Fibroblast of the conjunctiva (primary cell): Measurements from ENCODE around the gene ENO1.
"Not testable (repeated sequence)": the region's sequence is repeated elsewhere in the genome, so short reads cannot be mapped to it uniquely, and the experiment has no call there.

Source experiments
- DNase-seq: peaks from one replicate; pipeline ENCODE4 v3.0.0-alpha.2; 2010; ENCODE audit warnings: low read depth

Gene ENO1

DNA sequence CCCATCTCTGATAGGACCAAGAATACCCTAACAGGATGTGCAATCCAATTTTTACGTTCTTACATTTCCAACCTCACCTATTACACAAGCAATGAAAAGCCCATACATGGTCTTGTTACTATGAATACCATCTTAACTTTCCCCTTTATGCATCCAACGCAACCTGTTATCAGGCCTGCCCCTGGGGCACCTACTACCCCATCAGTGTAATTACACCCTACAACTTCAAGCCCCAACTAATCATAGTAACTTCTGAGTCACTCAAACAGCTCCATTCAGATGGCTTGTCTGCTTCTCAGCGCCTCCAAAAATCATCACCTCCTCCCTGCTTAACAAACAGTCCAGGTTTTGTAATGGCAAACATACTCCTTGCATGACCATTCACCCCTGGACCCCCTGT is 18.3 kb upstream of the ENO1 start:
- DNase-seq = not testable (repeated sequence)

DNA sequence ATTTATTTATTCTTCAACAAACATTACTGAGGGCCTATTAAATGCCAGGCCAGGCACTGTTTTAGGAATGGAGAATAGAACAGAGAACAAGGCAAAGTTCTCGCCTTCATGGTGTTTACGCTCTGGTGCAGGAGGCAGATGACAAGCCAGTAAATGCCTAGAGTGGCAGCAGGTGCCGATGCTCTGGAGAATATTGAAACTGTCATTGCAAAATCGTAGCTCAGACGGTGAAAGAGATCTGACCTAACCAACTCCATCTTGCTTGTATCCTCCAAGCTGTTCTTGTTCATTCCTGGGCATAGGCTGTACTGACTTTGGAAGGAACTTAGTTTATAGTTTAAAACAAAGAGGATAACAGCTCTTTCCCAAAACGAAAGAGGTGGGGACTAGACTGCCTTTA is 13.5 kb upstream of the ENO1 start:
- DNase-seq = no peak

DNA sequence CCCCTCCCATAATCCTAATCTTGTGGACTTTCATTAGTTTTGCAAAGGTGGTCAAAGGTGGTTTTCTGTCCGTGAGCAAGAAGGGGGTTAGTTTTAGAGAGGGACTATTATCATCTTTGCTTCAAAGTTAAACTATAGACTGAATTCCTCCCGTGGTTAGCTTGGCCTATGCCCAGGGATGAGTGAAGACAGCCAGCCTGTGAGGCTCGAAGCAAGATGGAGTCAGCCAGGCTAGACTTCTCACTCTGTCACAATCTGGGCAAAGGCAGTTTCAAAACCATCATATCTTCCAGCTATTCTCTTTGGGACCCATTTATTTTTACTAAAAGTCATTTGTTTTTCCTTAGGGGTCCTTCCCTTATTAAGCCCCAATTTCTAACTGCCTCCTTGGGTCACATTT is 12.9 kb upstream of the ENO1 start:
- DNase-seq = no peak

DNA sequence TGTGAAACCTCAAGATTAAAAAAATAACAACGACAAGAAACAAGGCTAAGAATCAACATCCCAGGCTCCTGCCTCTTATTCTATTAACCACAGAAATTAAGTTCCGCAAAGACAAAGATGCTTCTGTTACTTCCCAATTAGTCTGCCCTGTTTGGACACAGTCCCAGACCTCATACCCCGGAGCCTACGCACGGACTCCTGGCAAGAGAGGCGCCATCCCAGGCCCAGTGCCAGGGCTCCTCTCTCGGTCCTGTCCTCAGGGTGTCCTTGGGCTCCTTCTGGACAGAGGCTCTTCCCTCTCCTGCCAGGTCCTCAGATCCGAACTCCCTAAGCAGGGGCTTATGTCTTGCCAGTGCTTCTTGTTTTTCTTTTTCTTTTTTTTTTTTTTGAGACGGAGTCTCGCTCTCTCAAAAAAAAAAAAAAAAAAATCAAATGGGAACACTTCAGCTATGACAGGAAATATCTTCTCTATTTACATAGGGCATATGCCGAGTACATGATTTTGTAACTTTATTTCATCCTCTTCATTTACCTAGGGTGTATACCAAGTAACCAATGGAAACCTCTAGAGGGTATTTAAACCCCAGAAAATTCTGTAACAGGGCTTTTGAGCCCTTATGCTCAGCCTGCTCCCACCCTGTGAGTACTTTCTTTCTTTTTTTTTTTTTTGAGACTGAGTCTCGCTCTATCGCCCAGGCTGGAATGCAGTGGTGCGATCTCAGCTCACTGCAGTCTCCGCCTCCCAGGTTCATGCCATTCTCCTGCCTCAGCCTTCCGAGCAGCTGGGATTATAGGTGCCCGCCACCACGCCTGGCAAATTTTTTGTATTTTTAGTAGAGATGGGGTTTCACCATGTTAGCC is 11.7 kb upstream of the ENO1 start:
- peak; percentile 90 for DNase-seq

DNA sequence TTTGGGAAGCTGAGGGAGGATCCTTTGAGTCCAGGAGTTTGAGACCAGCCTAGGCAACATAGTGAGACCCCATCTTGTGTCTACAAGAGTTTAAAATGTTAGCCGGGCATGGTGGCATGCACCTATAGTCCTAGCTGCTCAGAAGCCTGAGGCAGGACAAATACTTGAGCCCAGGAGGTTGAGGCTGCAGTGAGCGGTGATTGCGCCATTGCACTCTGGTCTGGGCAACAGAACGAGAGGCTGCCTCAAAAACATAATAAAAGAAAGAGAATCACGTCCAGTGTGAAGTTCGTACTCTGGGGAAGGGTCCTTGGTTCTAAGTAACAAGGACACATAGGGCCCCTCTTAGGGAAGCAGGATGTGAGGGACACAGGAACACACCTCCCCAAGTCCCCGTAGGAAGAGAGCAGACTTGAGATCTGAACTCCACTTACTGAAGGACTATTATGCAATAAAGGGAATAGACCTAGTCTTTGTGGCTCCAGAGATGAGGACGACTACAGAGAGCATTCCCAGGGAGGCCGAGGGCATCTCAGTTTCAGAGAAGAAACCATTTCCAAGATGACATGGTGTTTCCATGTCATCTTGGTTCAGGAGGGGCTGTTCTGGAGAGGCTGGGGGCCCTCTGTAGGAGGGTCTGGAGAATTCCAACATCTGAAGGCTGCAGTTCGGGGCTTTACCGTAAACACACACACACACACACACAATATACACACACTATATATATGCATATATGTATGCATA is 10.8 kb upstream of the ENO1 start:
- no peak for DNase-seq

DNA sequence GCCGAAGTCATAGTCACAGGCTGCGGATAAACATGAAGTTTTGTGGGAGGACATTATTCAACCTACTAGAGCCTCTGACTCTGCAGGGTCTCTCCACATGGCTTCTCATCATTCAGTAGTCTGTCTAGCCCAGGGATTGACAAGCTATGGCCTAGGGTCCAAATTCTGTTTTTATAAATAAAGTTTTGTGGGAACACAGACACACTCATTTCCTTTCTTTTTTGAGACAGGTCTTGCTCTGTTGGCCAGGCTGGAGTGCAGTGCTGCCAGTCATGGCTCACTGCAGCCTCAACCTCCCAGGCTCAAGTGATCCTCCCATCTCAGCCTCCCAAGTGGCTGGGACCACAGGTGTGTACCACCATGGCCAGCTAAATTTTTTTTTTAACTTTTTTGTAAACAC is 8.1 kb upstream of the ENO1 start:
- DNase-seq = no peak

DNA sequence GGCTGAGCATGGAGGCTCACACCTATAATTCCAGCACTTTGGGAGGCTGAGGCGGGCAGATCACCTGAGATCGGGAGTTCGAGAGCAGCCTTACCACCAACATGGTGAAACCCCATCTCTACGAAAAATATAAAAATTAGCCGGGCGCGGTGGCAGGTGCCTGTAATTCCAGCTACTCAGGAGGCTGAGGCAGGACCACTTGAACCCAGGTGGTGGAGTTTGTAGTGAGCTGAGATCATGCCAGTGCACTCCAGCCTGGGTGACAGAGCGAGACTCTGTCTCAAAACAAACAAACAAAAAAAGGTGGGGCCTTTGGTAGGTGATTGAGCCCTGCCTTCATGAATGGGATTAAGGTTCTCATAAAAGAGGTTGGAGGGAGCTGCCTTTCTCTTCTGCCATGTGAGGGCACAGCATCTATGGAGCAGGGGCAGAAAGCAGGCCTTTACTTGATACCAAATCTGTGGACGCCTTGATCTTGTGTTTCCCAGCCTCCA is 7.6 kb upstream of the ENO1 start:
- DNase-seq = not testable (repeated sequence)

DNA sequence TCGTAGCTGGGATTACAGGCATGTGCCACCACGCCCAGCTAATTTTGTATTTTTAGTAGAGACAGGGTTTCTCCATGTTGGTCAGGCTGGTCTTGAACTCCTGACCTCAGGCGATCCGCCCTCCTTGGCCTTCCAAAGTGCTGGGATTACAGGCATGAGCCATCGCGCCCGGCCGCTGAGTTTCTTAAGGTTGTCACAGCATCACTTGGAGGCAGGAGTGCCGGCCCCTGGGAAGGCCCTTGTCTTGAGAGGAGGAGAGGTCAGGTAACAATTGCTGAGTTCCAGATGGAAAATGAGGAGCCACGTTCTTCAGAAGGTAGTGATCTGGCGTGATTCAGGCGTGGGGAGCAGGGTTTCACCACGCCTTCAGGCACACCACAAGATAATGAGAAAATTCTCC is 5.6 kb upstream of the ENO1 start:
- DNase-seq = not testable (repeated sequence)

DNA sequence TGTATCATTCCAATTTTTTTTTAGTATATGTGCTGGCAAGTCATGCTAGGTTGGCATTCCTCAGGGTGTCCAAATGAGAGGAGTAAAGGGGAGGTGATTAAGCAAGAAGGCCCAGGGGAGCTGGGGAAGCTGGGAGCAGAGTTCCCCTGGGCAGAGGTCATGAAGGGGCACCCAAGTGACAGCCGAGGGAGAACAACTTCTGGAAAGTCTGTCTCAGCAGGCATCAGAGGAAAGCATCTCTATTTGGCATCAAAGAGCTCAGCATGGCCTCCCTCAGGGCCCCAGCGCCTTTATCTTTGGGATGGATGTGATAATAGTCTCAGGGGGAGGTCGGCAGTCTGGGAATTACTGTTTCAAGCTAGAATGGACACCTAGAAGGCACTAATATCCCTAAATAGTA is 5.0 kb upstream of the ENO1 start:
- no peak for DNase-seq

DNA sequence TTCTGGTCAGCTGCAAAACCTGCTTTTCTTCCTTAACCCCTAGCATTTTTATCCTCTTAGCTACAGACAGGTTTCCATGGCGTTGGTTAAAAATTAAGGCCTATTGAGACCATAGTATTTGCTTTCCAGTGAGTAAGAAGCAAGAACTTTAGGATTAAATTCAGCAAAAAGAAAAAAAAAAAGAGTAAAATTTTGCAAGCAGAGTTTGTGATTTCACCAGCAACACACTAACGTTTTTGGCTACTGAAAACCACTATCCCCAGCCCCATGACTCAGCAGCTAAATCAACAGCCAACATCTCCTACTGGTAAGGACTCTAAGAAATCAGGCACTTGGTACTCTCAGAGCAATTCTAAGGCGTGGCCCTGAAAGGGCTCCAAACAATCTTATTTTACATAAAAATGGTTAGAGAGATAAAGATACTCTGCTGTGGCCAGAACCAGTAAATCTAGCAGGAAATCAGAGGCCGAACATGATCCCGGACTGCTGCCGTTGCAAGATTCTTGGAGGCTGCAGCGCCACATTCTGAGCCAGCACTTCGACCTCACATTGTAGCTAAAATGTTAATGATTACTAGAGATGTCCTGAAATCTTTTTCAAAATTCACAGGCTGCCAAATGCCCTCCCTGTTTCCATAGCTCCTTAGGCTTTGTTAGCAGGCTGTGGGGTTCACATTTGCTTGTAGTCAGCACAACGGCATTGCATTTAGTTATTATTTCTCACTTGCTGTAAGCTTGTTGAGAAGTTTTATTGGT is 1.6 kb upstream of the ENO1 start:
- DNase-seq = peak; percentile 98

DNA sequence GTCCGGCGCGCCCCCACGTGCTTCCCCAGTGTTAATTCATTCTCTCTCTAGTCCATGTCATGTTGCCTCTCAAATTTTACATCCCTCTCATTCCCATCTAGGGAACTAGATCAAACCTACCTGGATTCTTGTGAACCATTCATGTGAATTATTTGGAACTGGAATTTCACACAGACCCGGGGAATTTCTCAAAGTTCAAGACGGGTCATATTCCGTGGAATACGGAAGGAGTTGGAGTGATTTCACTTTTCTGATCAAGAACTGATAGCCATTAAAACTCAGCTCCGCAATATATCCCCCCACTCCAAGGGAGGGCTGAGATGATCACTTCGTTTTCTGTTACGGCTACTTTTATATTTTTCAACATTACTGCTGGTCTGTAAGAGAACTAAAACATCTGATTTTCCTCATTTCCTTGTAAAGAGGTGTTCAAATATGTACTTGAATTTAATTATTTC is 1.0 kb upstream of the ENO1 start:
- no peak for DNase-seq

DNA sequence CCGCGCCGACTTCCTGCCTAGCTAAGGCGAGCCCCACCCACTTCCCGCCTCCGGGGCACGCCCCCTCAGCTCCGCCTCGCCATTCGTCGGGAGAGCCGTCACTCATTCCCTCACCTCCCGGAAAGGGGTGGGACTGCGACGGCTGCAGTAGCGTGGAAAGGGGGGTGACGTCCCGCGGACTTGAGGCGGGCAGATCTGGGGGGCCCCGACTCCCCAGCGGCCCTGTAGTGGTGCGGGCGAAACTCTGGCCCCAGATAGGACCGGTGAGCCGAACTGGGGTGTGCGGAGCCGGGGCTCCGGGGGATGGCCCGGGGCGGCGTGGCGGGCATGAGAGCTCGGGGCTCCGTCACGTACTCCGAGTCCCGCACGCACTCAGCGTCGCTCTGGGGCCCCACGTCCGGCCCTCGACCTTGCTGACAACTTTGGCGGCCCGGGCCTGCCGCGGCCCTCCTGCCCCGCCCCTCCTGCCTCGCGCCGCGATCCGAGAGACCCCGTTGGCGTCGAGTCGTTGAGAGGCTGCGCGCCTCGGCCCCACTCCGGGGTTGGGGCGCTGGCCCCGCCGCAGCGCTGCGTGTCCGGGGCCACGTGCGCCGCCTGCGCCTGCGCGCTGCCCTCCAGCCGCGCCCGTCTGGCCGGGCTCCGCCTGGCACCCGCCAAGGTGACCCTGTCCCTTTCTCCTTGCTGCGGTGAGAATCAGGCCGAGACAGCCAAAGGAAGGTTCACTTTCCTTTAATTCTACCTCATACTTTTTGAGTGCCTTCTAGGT is 395 bp upstream of the ENO1 start:
- peak; percentile 95 for DNase-seq

DNA sequence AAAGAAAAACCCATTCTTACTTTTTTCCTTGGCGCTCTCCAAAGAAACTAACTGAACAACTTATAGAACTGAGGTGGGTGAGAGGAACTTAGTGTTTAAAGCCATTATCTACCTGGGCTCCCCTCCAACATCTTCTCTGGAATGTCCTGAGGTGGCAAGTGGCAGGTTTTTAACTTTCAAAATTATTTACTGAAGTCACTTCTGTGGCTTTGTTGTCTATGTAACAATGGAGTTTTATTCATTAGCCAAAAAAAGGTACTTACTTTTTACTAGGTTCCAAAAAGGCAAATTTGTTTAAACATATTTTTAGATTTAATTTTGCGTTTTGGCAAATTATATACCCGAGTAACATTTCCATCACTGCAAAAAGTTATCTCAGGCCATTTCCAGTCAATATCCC is 2.4 kb downstream of the ENO1 start:
- DNase-seq = no peak

DNA sequence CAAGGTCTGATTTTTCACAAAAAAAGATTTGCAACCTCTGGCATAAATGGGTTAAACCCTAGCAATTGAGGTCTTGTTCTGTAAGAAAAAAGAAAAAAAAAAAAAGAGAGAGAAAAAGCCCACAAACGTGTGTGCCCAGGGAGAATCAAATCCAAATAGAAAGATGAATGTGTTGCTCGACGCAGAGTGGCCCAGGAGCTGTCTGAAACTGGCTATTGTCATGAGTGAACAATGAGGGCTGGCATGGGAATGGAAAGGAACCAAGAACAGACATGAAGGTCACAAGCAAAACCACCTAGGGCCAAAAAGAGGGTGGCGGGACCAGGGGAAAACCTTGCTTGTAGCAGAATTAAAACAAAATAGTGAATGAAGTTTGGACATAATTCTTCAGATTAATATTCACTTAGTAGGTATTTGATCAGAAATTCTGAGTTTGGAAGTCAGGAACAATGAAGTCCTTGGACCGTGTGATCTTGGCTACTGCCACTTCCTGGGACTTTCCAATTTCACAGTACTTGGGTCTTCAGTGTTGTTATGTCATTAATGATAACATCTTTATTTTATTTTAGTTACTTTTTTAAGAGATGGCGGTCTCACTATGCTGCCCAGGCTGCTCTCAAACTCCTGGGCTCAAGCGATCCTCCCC is 3.1 kb downstream of the ENO1 start:
- no peak for DNase-seq

DNA sequence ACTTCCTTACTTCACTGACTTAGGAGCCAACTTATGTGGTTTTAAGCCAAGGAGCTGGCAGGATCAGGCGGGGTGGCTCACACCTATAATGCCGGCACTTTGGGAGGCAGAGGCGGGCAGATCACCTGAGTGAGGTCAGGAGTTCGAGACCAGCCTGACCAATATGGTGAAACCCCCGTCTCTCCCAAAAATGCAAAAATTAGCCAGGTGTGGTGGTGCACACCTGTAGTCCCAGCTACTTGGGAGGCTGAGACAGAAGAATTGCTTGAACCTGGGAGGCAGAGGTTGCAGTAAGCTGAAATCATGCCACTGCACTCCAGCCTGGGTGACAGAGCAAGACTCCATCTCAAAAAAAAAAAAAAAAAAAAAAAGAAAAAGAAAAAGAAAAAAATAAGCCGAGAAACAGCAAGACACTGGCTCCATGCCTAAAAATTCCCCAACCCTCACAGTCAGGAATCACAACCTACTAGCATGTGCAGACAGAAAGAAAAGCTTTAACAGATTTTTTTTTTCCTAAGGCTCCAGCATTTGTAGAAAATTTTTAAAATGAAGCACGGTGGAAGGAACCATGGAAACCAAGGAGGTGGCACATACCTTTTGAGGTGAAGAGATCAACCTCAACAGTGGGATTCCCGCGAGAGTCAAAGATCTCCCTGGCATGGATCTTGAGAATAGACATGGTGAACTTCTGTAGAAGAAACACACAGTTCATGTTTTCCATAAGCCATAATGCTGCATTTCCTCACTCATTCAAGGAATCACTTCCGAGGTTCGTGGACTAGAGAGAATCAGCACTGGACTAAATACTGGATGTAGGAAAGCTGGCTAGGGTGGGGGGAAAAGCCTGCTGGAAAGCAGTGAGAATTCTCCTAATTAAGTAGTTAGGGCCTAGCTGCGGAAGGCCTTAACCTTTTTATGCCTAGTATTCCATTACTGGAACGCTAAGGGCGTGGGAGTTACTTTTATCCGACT is 4.0 kb downstream of the ENO1 start:
- no peak for DNase-seq

DNA sequence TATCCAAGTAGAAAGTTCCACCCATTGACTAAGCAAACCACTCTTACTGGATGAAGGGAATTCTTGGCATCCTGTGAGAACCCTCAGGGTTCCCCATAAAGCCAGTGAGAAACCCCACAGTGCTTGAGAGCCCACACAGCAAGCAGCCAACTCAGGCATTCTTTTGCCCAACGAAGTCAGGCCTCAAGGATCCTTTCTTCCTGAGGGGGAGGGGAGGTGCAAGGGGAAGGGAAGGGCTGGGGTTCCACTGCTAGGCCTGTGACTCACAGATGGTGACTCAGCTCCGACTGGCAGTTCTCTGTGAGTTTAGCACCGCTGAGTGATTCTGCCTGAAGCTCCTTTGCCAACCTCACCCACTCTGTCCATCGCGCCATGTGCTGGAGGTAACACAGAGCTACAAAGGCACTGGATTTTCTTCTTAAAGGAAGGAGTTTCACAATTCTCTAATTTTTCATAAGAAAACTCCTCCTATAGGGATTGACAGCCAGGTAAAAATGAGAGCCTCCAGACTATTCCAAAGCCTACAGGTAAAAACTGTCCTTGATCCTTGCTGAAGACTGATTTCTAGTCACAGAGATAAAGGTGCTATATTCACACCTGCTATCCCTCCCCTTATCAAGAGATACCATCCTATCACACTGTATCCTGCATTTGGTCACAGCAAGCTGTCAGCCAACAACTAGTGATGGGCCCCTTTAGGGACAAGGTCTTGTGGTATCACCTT is 4.8 kb downstream of the ENO1 start:
- peak; percentile 95 for DNase-seq

DNA sequence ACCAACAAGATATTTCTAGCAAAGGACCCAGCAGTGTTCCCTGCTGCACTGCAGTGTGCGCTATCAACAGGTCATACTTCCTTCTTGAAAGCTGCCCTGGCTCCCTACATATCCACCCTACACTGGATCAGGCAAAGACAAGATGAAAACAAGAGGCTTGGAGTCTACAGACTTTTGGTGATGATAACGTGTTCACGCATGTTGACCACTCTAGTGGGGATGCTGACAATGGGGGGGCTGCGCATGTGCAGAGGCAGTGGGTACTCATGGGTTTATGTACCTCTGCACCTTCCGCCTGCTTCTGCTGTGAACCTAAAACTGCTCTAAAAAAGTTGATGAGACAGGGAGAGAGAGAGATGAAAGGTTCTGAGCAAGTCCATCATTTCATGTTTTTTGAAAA is 5.5 kb downstream of the ENO1 start:
- DNase-seq = no peak

DNA sequence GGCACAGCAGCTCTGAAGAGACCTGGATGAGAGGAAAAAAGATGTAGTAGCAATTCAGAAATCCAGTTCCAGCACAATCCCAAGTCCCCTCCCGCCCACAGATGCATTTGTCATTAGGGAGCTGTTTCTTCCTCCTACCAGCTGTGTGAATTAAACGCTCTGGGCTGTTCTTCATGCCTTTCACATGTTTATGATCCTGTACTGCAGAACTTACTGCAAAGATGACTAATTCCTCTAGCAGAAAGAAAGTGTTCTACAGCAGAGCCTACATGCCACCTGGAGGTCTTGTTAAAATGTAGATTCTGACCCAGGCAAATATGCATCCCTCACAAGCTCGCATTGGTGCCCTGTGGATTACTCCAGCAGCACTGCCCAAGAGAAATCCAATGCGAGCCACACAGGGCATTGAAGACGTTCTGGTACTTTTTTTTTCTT is 6.5 kb downstream of the ENO1 start:
- no peak for DNase-seq

DNA sequence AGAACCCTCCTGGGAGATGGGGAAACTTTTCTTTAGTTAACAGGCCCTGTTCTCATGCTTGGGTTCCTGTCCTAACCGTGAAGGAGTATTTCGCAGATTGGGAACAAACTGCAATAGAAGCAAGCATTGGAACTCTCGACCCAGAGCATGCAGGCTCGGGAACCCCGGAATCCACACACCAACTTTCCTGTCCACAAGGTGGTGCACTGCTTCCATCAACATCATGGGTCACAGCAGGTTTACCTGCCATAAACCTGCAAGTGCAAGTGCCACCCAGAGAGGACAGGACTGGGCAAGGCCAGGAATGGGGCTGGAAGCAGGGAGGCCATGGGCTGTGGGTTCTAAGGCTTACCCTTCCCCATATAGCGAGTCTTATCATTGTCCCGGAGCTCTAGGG is 6.9 kb downstream of the ENO1 start:
- no peak for DNase-seq
